T-helper 1 cell treated with Interleukin-12 subunit alpha and Interleukin-12 subunit beta and Interleukin-4 antibody, amounts not matched to agents 30 ng/mL and 1 ng/mL, for 36 hours (primary cell): Measurements from ENCODE around the gene GNAQ. TPM values are rescaled to one million over a fixed set of nuclear protein-coding genes. Genes with fewer than 3 reads are reported as not detected.

ENCODE experiments used
- intact Hi-C: fragments of 100-400 bp; cut with micrococcal nuclease; formaldehyde crosslinking; loops from one replicate; pipeline ENCODE4 v1.15.1; 2024
- total RNA-seq: library from RNA; stranded (reverse); gene quantifications from 2 replicates; pipeline ENCODE4 v1.2.3, GENCODE V29; 2022

The GNAQ gene
- total RNA-seq, 1 donor from 2014 or later, result 37.6 TPM

GRCh38 chr9:77949751-77950436 is 81.7 kb downstream of the GNAQ start:
- intact Hi-C loops, result no loop called here

GRCh38 chr9:77947651-77948050 is 84.0 kb downstream of the GNAQ start:
- intact Hi-C loops, result no loop called here

GRCh38 chr9:77946969-77947620 is 84.5 kb downstream of the GNAQ start:
- intact Hi-C loops, result no loop called here

- intact Hi-C loops, result no loop called here
Observed at GRCh38 chr9:77946296-77946695, 85.3 kb downstream of the GNAQ start.

GRCh38 chr9:77945798-77946197 is 85.8 kb downstream of the GNAQ start:
- intact Hi-C loops, result loop anchor here (2.0 kb wide), 2 partner anchors 19 to 31 kb away; no protein-coding TSS in a partner anchor

GRCh38 chr9:77944556-77945243 is 86.9 kb downstream of the GNAQ start:
- intact Hi-C loops, result loop anchor here (2.0 kb wide), 2 partner anchors 18 to 32 kb away; no protein-coding TSS in a partner anchor

- intact Hi-C loops, result no loop called here
Observed at GRCh38 chr9:77943057-77943456, 88.6 kb downstream of the GNAQ start.

GRCh38 chr9:77939149-77939668 is 92.4 kb downstream of the GNAQ start:
- intact Hi-C loops, result loop anchor here (10.0 kb wide), 1 partner anchor 874 kb away; no protein-coding TSS in a partner anchor

- intact Hi-C loops, result loop anchor here (10.0 kb wide), 1 partner anchor 873 kb away; no protein-coding TSS in a partner anchor
Observed at GRCh38 chr9:77938163-77938562, 93.4 kb downstream of the GNAQ start.

- intact Hi-C loops, result loop anchor here (10.0 kb wide), 1 partner anchor 871 kb away; no protein-coding TSS in a partner anchor
Observed at GRCh38 chr9:77935974-77936373, 95.6 kb downstream of the GNAQ start.

- intact Hi-C loops, result loop anchor here (10.0 kb wide), 1 partner anchor 870 kb away; no protein-coding TSS in a partner anchor
Observed at GRCh38 chr9:77935211-77935610, 96.4 kb downstream of the GNAQ start.

GRCh38 chr9:77933976-77934375 is 97.6 kb downstream of the GNAQ start:
- intact Hi-C loops, result loop anchor here (10.0 kb wide), 1 partner anchor 869 kb away; no protein-coding TSS in a partner anchor

- intact Hi-C loops, result loop anchor here (10.0 kb wide), 1 partner anchor 868 kb away; no protein-coding TSS in a partner anchor
Observed at GRCh38 chr9:77933019-77933418, 98.6 kb downstream of the GNAQ start.

GRCh38 chr9:77929942-77930341 is 101.7 kb downstream of the GNAQ start:
- intact Hi-C loops, result loop anchor here (5.0 to 10.0 kb wide), 2 partner anchors 38 to 865 kb away; no protein-coding TSS in a partner anchor

GRCh38 chr9:77927265-77927664 is 104.3 kb downstream of the GNAQ start:
- intact Hi-C loops, result loop anchor here (2.0 to 5.0 kb wide), 2 partner anchors 18 to 35 kb away; no protein-coding TSS in a partner anchor

GRCh38 chr9:77926371-77926878 is 105.2 kb downstream of the GNAQ start:
- intact Hi-C loops, result loop anchor here (2.0 to 5.0 kb wide), 2 partner anchors 18 to 34 kb away; no protein-coding TSS in a partner anchor

- intact Hi-C loops, result no loop called here
Observed at GRCh38 chr9:77922591-77922990, 109.0 kb downstream of the GNAQ start.

GRCh38 chr9:77917800-77918199 is 113.8 kb downstream of the GNAQ start:
- intact Hi-C loops, result loop anchor here (1.0 to 10.0 kb wide), 3 partner anchors 65 to 743 kb away; partner anchors contain the start of gene VPS13A

GRCh38 chr9:77916820-77917219 is 114.8 kb downstream of the GNAQ start:
- intact Hi-C loops, result loop anchor here (1.0 to 10.0 kb wide), 3 partner anchors 65 to 742 kb away; partner anchors contain the start of gene VPS13A

GRCh38 chr9:77916410-77916819 is 115.2 kb downstream of the GNAQ start:
- intact Hi-C loops, result loop anchor here (5.0 to 10.0 kb wide), 2 partner anchors 99 to 742 kb away; partner anchors contain the start of gene VPS13A

- intact Hi-C loops, result loop anchor here (5.0 to 10.0 kb wide), 2 partner anchors 98 to 741 kb away; partner anchors contain the start of gene VPS13A
Observed at GRCh38 chr9:77915744-77916143, 115.9 kb downstream of the GNAQ start.
